ENCODE measurements around the gene FAM98B.

FAM98B gene

GRCh38 chr15:38522922-38523321 is 69.0 kb downstream of the FAM98B start:
- no peaks in the 10 kb centered on the region for H4K20me1 ChIP-seq (ENCODE audit: insufficient read depth, low read length, poor library complexity, severe bottlenecking)
- H3K27me3 ChIP-seq (ENCODE audit: insufficient read depth, low read length, poor library complexity, severe bottlenecking), result no peaks in the 10 kb centered on the region
- no peaks in the 10 kb centered on the region for H3F3A ChIP-seq (ENCODE audit: low read depth)
- no peak overlapping the region for H3K4me3 ChIP-seq (ENCODE audit: low read length, poor library complexity, severe bottlenecking)
- no peaks in the 10 kb centered on the region for H3K79me2 ChIP-seq (ENCODE audit: insufficient read depth, low read length)
- peaks cover 32% of the 10 kb centered on the region; the same call in 1 of the 2 replicates for H3K36me3 ChIP-seq (ENCODE audit: insufficient read depth, low read length)
- no peaks in the 10 kb centered on the region for H3K4me1 ChIP-seq (ENCODE audit: insufficient read depth, low read length, poor library complexity, severe bottlenecking)
- H3K9ac ChIP-seq (ENCODE audit: low read depth, low read length, poor library complexity, severe bottlenecking), result no peak overlapping the region
- TF ChIP-seq, protein P1, sequence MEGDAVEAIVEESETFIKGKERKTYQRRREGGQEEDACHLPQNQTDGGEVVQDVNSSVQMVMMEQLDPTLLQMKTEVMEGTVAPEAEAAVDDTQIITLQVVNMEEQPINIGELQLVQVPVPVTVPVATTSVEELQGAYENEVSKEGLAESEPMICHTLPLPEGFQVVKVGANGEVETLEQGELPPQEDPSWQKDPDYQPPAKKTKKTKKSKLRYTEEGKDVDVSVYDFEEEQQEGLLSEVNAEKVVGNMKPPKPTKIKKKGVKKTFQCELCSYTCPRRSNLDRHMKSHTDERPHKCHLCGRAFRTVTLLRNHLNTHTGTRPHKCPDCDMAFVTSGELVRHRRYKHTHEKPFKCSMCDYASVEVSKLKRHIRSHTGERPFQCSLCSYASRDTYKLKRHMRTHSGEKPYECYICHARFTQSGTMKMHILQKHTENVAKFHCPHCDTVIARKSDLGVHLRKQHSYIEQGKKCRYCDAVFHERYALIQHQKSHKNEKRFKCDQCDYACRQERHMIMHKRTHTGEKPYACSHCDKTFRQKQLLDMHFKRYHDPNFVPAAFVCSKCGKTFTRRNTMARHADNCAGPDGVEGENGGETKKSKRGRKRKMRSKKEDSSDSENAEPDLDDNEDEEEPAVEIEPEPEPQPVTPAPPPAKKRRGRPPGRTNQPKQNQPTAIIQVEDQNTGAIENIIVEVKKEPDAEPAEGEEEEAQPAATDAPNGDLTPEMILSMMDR (conservative IDR thresholded peaks at IDR 0.05; ENCODE audit: low read length), result no peak
- no peak for TF ChIP-seq EZH2phosphoT487 (IDR thresholded peaks at IDR 0.05; ENCODE audit: borderline replicate concordance)
- H3K9me3 ChIP-seq (ENCODE audit: insufficient read depth, low read depth, low read length), result no peaks in the 10 kb centered on the region
- no peak overlapping the region for H3K4me2 ChIP-seq (ENCODE audit: low read depth, low read length, poor library complexity, severe bottlenecking)
- no peak overlapping the region for H2AFZ ChIP-seq (ENCODE audit: low read length)
- H3K9me2 ChIP-seq (replicated peaks; ENCODE audit: low read depth, low read length), result no peaks in the 10 kb centered on the region

- no peak overlapping the region for H3K4me2 ChIP-seq (ENCODE audit: low read depth, low read length, poor library complexity, severe bottlenecking)
- H3F3A ChIP-seq (ENCODE audit: low read depth), result no peaks in the 10 kb centered on the region
- no peaks in the 10 kb centered on the region for H4K20me1 ChIP-seq (ENCODE audit: insufficient read depth, low read length, poor library complexity, severe bottlenecking)
- no peaks in the 10 kb centered on the region for H3K9me3 ChIP-seq (ENCODE audit: insufficient read depth, low read depth, low read length)
- TF ChIP-seq, protein P1 (conservative IDR thresholded peaks at IDR 0.05; ENCODE audit: low read length), result no peak
- TF ChIP-seq EZH2phosphoT487 (IDR thresholded peaks at IDR 0.05; ENCODE audit: borderline replicate concordance), result no peak
- no peaks in the 10 kb centered on the region for H3K27me3 ChIP-seq (ENCODE audit: insufficient read depth, low read length, poor library complexity, severe bottlenecking)
- no peaks in the 10 kb centered on the region for H3K9me2 ChIP-seq (replicated peaks; ENCODE audit: low read depth, low read length)
- 0 out of 2 replicates have a peak, but pooled peaks cover 3% of the 10 kb centered on the region for H3K79me2 ChIP-seq (ENCODE audit: insufficient read depth, low read length)
- peaks cover 27% of the 10 kb centered on the region; the same call in 1 of the 2 replicates for H3K36me3 ChIP-seq (ENCODE audit: insufficient read depth, low read length)
- no peak overlapping the region for H3K4me3 ChIP-seq (ENCODE audit: low read length, poor library complexity, severe bottlenecking)
- H2AFZ ChIP-seq (ENCODE audit: low read length), result no peak overlapping the region
- no peaks in the 10 kb centered on the region for H3K4me1 ChIP-seq (ENCODE audit: insufficient read depth, low read length, poor library complexity, severe bottlenecking)
- no peak overlapping the region for H3K9ac ChIP-seq (ENCODE audit: low read depth, low read length, poor library complexity, severe bottlenecking)
These were observed 70.2 kb downstream of the FAM98B start for GRCh38 chr15:38524156-38524555.

DNA sequence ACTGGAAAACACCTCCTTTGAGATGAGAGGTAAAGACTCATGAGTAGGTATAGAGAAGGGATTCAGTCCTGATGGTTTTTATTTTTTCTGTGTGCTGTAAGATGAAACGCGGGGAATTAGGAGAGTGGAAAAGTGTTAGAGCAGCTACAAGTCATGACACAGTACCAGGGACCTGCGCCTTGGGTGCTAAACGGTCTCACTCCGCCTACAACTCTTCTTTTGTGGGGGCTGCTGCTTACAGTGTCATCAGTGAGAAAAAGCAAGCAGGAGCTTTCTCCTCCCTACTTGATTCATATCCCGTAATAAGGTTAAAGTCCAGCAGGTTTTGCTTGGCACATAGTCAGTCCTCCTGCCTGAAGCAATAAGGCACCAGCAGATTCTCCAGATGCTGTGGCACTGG is 71.6 kb downstream of the FAM98B start:
- no peak overlapping the region for H3K4me3 ChIP-seq (ENCODE audit: low read length, poor library complexity, severe bottlenecking)
- no peak overlapping the region for H3K9ac ChIP-seq (ENCODE audit: low read depth, low read length, poor library complexity, severe bottlenecking)
- peaks cover 31% of the 10 kb centered on the region; the same call in 1 of the 2 replicates for H3K36me3 ChIP-seq (ENCODE audit: insufficient read depth, low read length)

More for the DNA sequence above, 71.6 kb downstream of the FAM98B start:
- no peaks in the 10 kb centered on the region for H4K20me1 ChIP-seq (ENCODE audit: insufficient read depth, low read length, poor library complexity, severe bottlenecking)
- no peaks in the 10 kb centered on the region for H3F3A ChIP-seq (ENCODE audit: low read depth)
- no peak overlapping the region for H3K4me2 ChIP-seq (ENCODE audit: low read depth, low read length, poor library complexity, severe bottlenecking)
- no peaks in the 10 kb centered on the region for H3K9me2 ChIP-seq (replicated peaks; ENCODE audit: low read depth, low read length)
- H3K9me3 ChIP-seq (ENCODE audit: insufficient read depth, low read depth, low read length), result no peaks in the 10 kb centered on the region
- 0 out of 2 replicates have a peak, but pooled peaks cover 3% of the 10 kb centered on the region for H3K79me2 ChIP-seq (ENCODE audit: insufficient read depth, low read length)
- H3K4me1 ChIP-seq (ENCODE audit: insufficient read depth, low read length, poor library complexity, severe bottlenecking), result no peaks in the 10 kb centered on the region
- no peaks in the 10 kb centered on the region for H3K27me3 ChIP-seq (ENCODE audit: insufficient read depth, low read length, poor library complexity, severe bottlenecking)
- no peak overlapping the region for H2AFZ ChIP-seq (ENCODE audit: low read length)
- TF ChIP-seq, protein P1 (conservative IDR thresholded peaks at IDR 0.05; ENCODE audit: low read length), result no peak
- no peak for TF ChIP-seq EZH2phosphoT487 (IDR thresholded peaks at IDR 0.05; ENCODE audit: borderline replicate concordance)

Data from Loucy (cell line).